IMR-90 (cell line): ENCODE data around the gene BLVRA.

ENCODE experiments used
- BHLHE40 ChIP-seq: fragments of 150-350 bp; IDR thresholded peaks from 2 replicates; pipeline ENCODE4 v1.6.1; 2016; ENCODE audit warnings: mild to moderate bottlenecking, low read depth, low read length
- FOS ChIP-seq: fragments of 150-350 bp; IDR thresholded peaks from 2 replicates; pipeline ENCODE4 v1.6.1; 2016; ENCODE audit warnings: low read depth, low read length
- MAFK ChIP-seq: IDR thresholded peaks from 2 replicates; pipeline ENCODE4 v1.6.1; 2012; ENCODE audit warnings: low read depth, low read length, improper control_type of control experiment
- MXI1 ChIP-seq: IDR thresholded peaks from 2 replicates; pipeline ENCODE4 v1.6.1; 2012; ENCODE audit warnings: low read depth, mild to moderate bottlenecking, low read length, moderate library complexity, borderline replicate concordance
- POLR2A ChIP-seq: IDR thresholded peaks from 2 replicates; pipeline ENCODE4 v1.6.1; 2012; ENCODE audit warnings: mild to moderate bottlenecking, low read depth, low read length
- RFX5 ChIP-seq: IDR thresholded peaks from 2 replicates; pipeline ENCODE4 v1.8.0; 2012; ENCODE audit warnings: low read depth, mild to moderate bottlenecking, low read length, moderate library complexity
- TF ChIP-seq, protein P1 (sequence below): conservative IDR thresholded peaks from 2 replicates; pipeline ENCODE4 v1.5.1; 2012; ENCODE audit warnings: mild to moderate bottlenecking, low read depth, low read length, improper control_type of control experiment

DNA sequence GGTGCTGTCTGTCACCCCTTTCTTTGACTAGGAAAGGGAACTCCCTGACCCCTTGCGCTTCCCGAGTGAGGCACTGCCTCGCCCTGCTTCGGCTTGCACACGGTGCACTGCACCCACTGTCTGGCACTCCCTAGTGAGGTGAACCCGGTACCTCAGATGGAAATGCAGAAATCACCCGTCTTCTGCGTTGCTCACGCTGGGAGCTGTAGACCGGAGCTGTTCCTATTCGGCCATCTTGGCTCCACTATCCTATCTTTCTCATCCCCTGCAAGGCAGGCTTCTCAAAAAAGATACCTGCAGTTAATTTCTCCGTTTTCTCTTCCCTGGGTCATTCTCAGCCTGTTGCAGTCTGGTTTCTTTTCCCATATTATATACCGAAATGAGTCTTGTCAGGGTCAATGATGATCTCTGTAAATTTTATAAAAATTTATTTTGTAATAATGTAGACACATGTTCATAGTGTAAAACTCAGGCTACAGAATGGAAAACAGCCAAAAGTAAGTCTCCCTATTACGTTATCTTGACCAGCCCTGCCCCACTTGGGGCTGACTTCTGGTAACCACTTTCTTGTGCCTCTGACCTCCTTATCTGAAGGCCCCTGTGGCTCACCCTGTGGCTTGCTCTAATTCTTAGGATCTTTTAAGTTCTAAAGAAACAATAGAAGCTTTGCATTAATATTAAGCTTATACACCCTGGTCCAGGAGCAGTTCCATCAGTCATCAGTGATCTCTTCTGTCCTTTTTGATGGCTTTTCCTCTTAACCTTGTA lies 20.7 kb downstream of the BLVRA start:
- TF ChIP-seq MAFK (no peak), FOS (no peak), MXI1 (no peak), POLR2A (no peak), RFX5 (no peak), BHLHE40 (no peak)
- TF ChIP-seq, protein P1, sequence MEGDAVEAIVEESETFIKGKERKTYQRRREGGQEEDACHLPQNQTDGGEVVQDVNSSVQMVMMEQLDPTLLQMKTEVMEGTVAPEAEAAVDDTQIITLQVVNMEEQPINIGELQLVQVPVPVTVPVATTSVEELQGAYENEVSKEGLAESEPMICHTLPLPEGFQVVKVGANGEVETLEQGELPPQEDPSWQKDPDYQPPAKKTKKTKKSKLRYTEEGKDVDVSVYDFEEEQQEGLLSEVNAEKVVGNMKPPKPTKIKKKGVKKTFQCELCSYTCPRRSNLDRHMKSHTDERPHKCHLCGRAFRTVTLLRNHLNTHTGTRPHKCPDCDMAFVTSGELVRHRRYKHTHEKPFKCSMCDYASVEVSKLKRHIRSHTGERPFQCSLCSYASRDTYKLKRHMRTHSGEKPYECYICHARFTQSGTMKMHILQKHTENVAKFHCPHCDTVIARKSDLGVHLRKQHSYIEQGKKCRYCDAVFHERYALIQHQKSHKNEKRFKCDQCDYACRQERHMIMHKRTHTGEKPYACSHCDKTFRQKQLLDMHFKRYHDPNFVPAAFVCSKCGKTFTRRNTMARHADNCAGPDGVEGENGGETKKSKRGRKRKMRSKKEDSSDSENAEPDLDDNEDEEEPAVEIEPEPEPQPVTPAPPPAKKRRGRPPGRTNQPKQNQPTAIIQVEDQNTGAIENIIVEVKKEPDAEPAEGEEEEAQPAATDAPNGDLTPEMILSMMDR = no peak
